Activated gamma-delta T cell treated with Interleukin-2 at 50 U/mL for 16 hours (primary cell): ENCODE results near the gene EMILIN2.

Experiments
- DNase-seq: peaks from one replicate; pipeline ENCODE4 v3.0.0-alpha.2; 2020

EMILIN2 gene

DNA sequence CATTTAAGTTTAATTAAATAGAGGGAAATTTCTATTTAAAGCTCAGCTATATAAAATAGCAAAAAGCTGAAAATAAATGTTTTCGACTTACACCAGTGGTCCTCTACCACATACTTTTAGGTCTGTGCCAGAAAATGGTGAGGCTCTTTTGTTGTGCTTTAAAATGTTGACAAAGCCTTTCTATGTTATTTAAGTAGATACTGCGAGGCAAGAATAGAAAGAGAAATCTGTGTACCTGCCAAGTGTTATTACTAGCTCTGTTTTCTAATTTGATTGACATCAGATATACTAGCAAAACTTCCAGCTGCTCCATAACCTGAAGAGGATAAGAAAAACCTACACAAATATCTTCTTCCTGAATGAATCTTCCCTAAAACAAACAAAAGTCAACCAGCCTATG lies 112.5 kb downstream of the EMILIN2 start:
- DNase-seq, result no peak

- DNase-seq, result no peak
Observed at GRCh38 chr18:2960983-2961696, 114.3 kb downstream of the EMILIN2 start.

DNA sequence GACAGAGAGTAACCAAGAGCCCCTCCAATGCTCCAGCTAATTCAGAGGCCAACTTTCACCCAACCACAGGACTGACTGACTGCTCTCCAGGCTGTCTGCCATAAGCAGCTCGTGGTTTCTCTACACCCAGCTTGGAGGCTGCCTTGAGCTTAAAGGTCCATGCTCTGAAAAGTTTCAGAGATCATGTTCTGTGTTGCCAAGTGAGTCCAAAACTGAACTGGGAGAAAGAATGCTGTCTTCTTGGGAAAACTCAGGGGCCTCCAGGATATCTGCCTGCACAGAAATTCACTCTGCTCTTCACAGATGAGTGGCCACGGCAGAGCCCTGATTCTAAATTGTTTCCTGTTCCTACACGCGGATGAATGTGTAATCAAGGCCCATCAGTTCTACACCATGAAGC lies 115.0 kb downstream of the EMILIN2 start:
- DNase-seq, result no peak

DNA sequence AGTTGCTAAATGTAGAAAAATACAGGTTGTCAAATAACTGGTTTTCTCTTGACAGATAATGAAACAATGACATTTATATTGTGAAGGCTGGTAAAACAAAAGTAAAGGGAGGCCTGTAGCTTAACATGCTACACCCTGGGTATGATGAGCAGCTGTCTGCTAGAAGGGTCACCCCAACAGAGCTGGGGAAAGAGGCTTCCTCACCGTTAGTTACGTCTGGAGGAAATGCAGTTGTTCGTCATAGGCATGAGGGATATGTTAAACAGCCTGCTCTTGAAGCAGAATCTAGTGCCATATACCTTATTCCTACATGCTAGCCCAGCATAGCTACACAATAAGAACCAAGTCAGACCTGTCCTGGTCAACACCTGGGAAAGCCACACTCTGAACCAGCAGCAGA lies 116.2 kb downstream of the EMILIN2 start:
- DNase-seq, result peak; percentile 38

GRCh38 chr18:2964361-2965010 lies 117.7 kb downstream of the EMILIN2 start:
- no peak for DNase-seq
